ENCODE data around the gene FGF13.

DNA sequence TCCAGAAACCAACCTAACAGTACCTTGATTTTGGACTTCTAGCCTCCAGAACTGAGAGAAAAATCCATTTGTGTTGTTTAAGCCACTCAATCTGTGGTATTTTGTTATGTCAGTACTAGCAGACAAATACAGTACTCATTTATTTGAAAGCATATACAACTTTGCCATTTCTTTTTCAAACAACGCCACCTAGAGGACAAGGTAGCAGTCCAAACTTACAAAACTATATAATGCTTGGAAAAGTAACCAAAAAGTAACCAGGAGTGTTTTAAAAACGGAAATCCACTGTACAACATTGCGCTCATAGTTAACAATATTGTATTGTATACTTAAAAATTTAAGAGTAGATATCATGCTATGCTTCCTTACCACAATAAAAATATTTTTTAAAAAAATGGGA is 37.0 kb upstream of the FGF13 start:
- TF ChIP-seq, protein P1, sequence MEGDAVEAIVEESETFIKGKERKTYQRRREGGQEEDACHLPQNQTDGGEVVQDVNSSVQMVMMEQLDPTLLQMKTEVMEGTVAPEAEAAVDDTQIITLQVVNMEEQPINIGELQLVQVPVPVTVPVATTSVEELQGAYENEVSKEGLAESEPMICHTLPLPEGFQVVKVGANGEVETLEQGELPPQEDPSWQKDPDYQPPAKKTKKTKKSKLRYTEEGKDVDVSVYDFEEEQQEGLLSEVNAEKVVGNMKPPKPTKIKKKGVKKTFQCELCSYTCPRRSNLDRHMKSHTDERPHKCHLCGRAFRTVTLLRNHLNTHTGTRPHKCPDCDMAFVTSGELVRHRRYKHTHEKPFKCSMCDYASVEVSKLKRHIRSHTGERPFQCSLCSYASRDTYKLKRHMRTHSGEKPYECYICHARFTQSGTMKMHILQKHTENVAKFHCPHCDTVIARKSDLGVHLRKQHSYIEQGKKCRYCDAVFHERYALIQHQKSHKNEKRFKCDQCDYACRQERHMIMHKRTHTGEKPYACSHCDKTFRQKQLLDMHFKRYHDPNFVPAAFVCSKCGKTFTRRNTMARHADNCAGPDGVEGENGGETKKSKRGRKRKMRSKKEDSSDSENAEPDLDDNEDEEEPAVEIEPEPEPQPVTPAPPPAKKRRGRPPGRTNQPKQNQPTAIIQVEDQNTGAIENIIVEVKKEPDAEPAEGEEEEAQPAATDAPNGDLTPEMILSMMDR (IDR thresholded peaks at IDR 0.05) = peak; percentile 25
- no peak for TF ChIP-seq EZH2 (IDR thresholded peaks at IDR 0.05; ENCODE audit: borderline replicate concordance, insufficient read depth, low read depth, low read length, poor library complexity, severe bottlenecking)
